Keratinocyte (primary cell): ENCODE data around the gene CDHR1.

Source experiments
- EZH2 ChIP-seq: IDR thresholded peaks from one replicate; pipeline ENCODE4 v1.6.1; 2012; ENCODE audit warnings: inconsistent platforms, mild to moderate bottlenecking, low read length, moderate library complexity
- TF ChIP-seq, protein P1 (sequence below), 3 experiments: IDR thresholded peaks in 1 of 3; conservative IDR thresholded peaks in 1 of 3; optimal IDR thresholded peaks in 1 of 3; 2 replicates in 2 of 3; 3 replicates in 1 of 3; pipeline versions ENCODE3 to v1.5.1; 2011; ENCODE audit warnings: low read length in 3 of 3, mild to moderate bottlenecking in 3 of 3, moderate library complexity in 2 of 3, control low read depth in 1 of 3, inconsistent platforms in 1 of 3; ENCODE audit not compliant: insufficient read depth in 2 of 3; ENCODE audit errors: extremely low read depth in 1 of 3

DNA sequence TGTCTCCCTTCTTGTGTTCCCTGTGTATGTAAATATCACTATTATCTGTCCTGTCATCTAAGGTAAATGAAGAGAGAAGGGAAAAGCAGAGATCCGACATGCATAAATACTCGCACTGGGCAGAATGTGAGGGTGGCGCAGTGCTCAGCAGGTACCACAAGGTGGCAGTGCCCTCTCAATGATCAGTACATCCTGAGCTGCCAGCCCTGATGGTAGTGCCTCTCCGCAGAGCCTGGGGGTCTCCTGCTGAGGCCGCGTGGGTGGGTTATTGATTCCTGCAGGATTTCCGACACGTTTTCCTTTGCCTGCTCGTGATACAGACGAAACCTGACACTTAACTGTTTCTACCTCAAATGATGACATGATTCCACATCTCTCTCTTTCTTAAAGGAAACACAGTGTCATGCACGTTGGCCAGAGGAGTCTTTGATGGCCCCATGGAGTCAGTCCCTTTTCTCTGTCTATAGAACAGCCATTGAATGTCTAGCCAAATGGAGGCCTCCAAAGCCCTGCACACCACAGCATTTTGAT, 70.3 kb downstream of the CDHR1 start:
- TF ChIP-seq, protein P1, sequence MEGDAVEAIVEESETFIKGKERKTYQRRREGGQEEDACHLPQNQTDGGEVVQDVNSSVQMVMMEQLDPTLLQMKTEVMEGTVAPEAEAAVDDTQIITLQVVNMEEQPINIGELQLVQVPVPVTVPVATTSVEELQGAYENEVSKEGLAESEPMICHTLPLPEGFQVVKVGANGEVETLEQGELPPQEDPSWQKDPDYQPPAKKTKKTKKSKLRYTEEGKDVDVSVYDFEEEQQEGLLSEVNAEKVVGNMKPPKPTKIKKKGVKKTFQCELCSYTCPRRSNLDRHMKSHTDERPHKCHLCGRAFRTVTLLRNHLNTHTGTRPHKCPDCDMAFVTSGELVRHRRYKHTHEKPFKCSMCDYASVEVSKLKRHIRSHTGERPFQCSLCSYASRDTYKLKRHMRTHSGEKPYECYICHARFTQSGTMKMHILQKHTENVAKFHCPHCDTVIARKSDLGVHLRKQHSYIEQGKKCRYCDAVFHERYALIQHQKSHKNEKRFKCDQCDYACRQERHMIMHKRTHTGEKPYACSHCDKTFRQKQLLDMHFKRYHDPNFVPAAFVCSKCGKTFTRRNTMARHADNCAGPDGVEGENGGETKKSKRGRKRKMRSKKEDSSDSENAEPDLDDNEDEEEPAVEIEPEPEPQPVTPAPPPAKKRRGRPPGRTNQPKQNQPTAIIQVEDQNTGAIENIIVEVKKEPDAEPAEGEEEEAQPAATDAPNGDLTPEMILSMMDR (optimal IDR thresholded peaks at IDR 0.05 in 1 of 3, IDR thresholded peaks at IDR 0.05 in 1 of 3, conservative IDR thresholded peaks at IDR 0.05 in 1 of 3; ENCODE audit: extremely low read depth in 1 of 3, insufficient read depth in 2 of 3, low read length in 3 of 3) = peak; percentile 91 to 100 (median 98)
- peak; percentile 52 for TF ChIP-seq EZH2
